Hepatic stellate cell (primary cell): ENCODE measurements around the gene LIMS3.
"Not testable (repeated sequence)": the region's sequence is repeated elsewhere in the genome, so short reads cannot be mapped to it uniquely, and the experiment has no call there.

ENCODE experiments used
- DNase-seq: peaks from one replicate; pipeline ENCODE4 v3.0.0; 2011; ENCODE audit warnings: low spot score

Gene LIMS3

GRCh38 chr2:109898462-109899336 is at the start of gene LIMS3:
LIMS3 (plus strand) TSS chr2:109898688; CDS start chr2:109898729, 41 bp downstream.
- DNase-seq, result not testable (repeated sequence)

- not testable (repeated sequence) for DNase-seq
Measured at GRCh38 chr2:109871129-109871751, 27.2 kb upstream of the LIMS3 start.

- not testable (repeated sequence) for DNase-seq
Measured at GRCh38 chr2:109876625-109877024, 21.9 kb upstream of the LIMS3 start.

GRCh38 chr2:109882112-109882511 is 16.4 kb upstream of the LIMS3 start:
- not testable (repeated sequence) for DNase-seq

- DNase-seq, result not testable (repeated sequence)
Measured at GRCh38 chr2:109888414-109888813, 10.1 kb upstream of the LIMS3 start.

GRCh38 chr2:109889909-109890308 is 8.6 kb upstream of the LIMS3 start:
- DNase-seq, result not testable (repeated sequence)

GRCh38 chr2:109891024-109891423 is 7.5 kb upstream of the LIMS3 start:
- DNase-seq, result not testable (repeated sequence)

- DNase-seq, result not testable (repeated sequence)
Measured at GRCh38 chr2:109893736-109894135, 4.8 kb upstream of the LIMS3 start.

- DNase-seq, result not testable (repeated sequence)
Measured at GRCh38 chr2:109894141-109894540, 4.3 kb upstream of the LIMS3 start.

- not testable (repeated sequence) for DNase-seq
Measured at GRCh38 chr2:109895090-109895869, 3.2 kb upstream of the LIMS3 start.

- DNase-seq, result not testable (repeated sequence)
Measured at GRCh38 chr2:109896212-109896611, 2.3 kb upstream of the LIMS3 start.

GRCh38 chr2:109897769-109898461 is 573 bp upstream of the LIMS3 start:
- DNase-seq, result not testable (repeated sequence)

GRCh38 chr2:109905796-109906195 is 7.3 kb downstream of the LIMS3 start:
- not testable (repeated sequence) for DNase-seq

- not testable (repeated sequence) for DNase-seq
Measured at GRCh38 chr2:109908626-109909025, 10.1 kb downstream of the LIMS3 start.

GRCh38 chr2:109910789-109911188 is 12.3 kb downstream of the LIMS3 start:
- DNase-seq, result not testable (repeated sequence)

GRCh38 chr2:109913911-109914310 is 15.4 kb downstream of the LIMS3 start:
- not testable (repeated sequence) for DNase-seq

- not testable (repeated sequence) for DNase-seq
Measured at GRCh38 chr2:109914552-109914951, 16.1 kb downstream of the LIMS3 start.

GRCh38 chr2:109915830-109916229 is 17.3 kb downstream of the LIMS3 start:
- DNase-seq, result not testable (repeated sequence)

GRCh38 chr2:109920162-109920561 is 21.7 kb downstream of the LIMS3 start:
- DNase-seq, result not testable (repeated sequence)

GRCh38 chr2:109921543-109922384 is 23.3 kb downstream of the LIMS3 start:
- DNase-seq, result not testable (repeated sequence)

GRCh38 chr2:109924481-109924880 is 26.0 kb downstream of the LIMS3 start:
- not testable (repeated sequence) for DNase-seq
